Measurements from ENCODE around the gene CHMP1B.
A peak's percentile ranks its signal among the peaks of the same experiment; 100 is the strongest.
"Not testable (repeated sequence)": the region's sequence is repeated elsewhere in the genome, so short reads cannot be mapped to it uniquely, and the experiment has no call there.

Gene CHMP1B

GRCh38 chr18:11842562-11842961, 8.7 kb upstream of the CHMP1B start:
- DNase-seq, result no peak

DNA sequence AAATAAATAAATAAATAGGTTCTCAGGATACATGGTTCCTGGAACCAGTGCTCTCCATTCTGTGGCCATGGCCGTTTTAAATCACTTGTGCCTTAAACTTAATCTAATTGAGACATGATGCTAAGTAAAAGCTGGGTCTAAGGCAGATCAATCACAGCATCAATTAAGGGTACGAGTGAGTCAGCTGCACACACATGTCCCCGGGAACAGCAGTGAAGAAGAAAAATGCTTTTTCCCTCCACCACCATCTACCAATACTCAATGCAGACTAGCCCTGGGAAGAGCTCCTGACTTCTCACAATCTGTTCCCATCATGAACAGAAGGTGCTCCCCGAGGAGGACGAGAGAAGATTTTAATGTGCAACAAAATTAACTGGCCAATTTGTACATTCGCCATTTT, 6.8 kb upstream of the CHMP1B start:
- DNase-seq, result no peak

- DNase-seq, result no peak
These were observed 5.6 kb upstream of the CHMP1B start for GRCh38 chr18:11845654-11846053.

DNA sequence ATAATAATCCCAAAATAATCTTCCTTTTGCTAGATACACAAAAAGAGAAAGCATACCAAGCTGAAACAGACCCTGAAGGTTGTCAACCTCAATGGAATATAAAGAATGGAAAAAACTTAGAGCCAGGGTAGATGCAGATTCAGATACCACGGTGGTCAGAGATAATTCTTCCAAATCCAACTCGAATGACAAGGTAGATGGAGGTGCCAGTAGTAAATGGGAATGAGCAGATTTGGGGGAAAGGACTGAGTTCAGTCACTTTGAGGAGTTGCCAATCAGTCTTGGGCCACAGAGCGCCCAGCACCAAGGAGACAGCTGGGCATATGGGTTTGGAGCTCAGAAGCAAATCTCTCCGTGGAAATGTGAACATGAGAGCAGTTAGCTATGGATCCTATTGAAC, 3.4 kb upstream of the CHMP1B start:
- DNase-seq, result no peak

GRCh38 chr18:11849279-11849678, 1.9 kb upstream of the CHMP1B start:
- DNase-seq, result no peak

GRCh38 chr18:11849841-11850634, 1.2 kb upstream of the CHMP1B start:
- DNase-seq, result peak; percentile 51

DNA sequence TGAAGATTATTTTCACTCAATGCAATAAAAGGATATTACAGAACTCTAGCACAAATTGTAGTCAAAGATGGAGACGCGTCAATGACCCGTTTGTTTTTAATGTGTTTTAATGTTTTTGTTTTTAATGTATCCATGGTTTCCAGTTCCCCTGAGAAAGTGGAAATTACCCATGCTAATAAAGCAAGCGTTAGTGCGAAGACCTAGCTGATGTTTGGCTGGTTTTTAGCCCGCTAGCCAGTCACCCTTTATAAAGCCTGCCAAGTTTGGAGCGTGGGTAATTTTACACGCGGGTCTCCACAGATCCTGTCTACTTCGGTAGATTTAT, 430 bp upstream of the CHMP1B start:
- peak; percentile 82 for DNase-seq

DNA sequence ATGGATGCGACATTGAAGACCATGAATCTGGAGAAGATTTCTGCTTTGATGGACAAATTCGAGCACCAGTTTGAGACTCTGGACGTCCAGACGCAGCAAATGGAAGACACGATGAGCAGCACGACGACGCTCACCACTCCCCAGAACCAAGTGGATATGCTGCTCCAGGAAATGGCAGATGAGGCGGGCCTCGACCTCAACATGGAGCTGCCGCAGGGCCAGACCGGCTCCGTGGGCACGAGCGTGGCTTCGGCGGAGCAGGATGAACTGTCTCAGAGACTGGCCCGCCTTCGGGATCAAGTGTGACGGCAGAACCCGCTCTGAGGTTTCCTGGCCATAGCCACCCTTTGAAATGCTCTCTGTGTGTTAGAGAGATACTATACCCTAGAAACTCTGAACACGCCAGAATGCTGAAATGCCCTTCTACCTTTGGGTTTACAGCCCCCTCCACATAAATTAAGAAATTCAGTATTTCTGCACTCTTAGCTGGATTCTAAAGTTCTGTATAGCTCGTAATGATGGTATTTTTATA, 659 bp downstream of the CHMP1B start:
- peak; percentile 31 for DNase-seq

- DNase-seq, result not testable (repeated sequence)
These were observed 3.3 kb downstream of the CHMP1B start for GRCh38 chr18:11854554-11854953.

DNA sequence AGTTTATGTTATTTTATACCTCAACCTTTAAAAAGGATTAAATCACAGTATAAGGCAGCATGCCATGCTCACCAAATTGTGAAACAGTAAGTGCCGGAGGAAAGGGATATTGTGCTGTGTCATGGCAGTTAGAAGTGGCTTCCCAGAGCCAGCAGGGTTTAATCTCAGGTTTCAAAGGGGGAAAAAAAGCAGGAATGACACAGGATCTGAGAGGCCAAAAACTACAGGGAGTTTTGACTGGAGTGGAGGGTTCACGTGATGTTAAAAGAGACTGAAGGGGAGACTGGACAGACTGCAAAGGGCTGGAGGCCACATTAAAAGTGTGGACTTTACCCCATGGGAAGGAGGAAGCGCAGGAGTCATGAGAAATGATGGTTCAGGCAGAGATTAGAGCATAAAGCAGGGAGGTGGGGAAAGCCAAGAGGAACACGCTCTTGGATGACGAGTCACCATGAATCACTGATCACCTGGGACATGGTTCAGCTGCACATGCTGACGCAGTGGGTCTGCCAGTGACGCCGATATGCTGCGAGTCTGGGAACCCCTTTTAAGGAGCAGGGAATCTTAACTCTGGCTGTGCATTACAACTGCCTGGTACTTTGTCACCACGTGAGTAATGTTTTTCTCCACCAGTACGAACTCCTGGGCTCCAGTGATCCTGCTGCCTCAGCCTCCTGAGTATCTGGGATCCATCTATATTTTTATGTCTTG, 6.1 kb downstream of the CHMP1B start:
- DNase-seq, result peak; percentile 97

DNA sequence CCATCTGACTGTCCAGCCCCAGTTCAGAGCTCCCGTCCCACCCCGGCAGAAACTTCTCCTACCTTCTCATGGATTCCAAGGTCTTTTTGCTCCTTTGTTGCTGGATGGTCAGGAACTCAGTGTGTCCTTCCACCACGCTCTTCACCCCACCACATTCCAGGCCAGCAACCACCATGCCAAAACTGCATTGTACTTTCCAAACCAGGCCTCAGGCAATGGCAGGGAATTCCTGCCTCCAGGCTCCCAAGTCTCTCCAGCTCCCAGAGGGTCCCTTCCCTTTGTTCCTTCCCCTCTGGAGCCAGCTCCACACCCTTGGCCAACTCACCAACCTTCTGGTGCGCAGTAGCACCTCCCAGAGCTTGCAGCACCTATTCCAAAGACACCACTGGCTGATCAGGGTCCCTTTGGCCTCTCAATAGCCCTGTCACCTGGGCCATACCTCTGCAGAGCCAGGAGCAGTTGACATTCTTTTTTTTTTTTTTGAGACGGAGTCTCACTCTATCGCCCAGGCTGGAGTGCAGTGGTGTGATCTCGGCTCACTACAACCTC, 8.1 kb downstream of the CHMP1B start:
- no peak for DNase-seq

GRCh38 chr18:11859903-11860407, 8.7 kb downstream of the CHMP1B start:
- DNase-seq, result peak; percentile 83

DNA sequence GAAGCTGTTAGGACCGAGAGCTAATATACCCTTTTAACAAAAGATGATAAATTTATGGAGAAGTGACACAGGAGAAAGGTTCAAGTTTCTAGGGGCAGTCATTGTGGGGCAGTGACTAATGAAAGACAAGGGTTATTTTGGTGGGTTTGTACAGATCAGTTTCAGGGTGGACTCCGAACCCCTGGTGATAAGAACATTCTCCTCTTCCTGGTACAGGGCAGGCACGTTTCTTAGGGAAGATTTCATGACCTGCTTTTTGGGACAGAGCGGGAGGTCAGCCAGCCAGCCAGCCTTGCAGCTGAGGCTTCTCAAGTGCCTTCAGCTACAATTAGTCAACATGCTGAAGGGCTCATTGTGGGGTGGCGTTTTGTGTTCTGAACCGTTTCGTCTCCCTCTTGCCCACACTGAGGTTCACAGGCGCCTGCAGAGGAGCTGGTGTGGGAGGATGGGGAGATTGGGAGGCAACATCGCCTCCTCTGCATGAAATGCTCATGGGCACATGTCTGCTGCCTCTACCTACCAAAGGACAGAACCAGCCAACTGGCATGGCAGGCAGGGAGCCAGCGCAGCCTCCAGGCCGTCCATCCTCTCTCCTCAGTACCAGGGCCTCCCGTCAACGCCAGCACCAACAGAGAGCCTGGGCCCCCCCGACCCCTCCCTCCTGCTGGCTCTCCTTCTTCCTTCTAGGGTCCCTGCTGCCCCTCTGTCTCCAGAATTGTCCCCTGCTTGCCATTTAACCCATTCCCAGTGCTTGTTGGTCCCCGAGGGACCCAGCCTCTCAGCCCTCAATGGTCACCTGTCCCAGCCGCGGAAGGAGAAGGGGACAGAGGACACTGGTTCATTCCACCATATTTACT, 9.6 kb downstream of the CHMP1B start:
- DNase-seq, result no peak

DNA sequence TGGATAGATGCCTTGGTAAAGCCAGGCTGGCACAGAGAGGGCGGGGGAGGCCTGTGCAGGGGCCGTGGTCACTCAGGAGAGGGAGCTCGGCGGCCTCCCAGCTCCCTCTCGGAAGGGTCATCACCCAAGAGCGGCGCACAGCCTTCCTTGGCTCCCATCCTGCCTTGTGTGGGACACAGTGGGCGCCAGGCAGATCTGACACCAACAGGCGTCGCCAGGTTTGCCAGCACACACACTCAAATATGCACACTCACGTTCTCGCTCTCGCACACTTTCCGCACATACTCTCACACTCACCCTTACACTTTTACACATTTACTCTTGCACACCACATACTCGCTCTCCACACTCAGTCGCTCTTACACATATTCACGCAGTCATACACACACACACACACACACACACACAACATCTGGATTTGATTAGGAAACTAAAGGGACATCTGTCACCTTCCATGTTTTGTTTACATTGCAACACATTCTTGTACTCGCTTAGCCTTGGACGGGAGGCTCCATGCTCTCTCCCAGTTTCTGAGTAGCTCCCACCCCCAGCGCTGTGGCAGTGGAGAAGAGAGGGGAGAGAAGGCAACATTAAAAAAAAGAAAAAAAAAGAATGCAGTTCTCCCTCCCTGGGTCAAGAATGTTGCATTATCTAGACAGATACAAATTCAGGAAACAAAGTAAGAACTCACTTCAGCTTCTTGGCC, 10.5 kb downstream of the CHMP1B start:
- no peak for DNase-seq

GRCh38 chr18:11862468-11863137, 11.4 kb downstream of the CHMP1B start:
- DNase-seq, result no peak

- no peak for DNase-seq
These were observed 13.3 kb downstream of the CHMP1B start for GRCh38 chr18:11864471-11864870.

- no peak for DNase-seq
These were observed 13.9 kb downstream of the CHMP1B start for GRCh38 chr18:11865071-11865470.

DNA sequence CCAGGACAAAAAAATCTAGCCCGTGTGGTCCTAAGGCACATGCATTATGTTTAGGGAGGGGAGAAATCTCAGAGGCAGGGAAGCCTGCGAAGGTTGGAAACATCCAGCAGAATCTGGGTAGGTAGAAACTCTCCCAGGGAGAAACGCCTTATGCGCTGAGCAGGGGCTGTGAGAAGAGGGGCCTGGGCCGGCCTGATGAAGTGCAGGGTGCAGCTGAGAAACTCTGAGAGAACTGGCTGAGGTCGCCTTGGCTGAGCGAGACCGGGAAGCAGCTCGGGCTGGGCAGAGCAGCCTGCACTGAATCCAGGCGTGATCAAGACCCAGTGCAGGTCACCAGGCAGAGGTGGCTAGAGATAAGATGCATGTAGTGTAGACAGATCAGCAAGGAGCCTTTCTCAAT, 15.1 kb downstream of the CHMP1B start:
- DNase-seq, result no peak

GRCh38 chr18:11866764-11867163, 15.6 kb downstream of the CHMP1B start:
- no peak for DNase-seq

- no peak for DNase-seq
These were observed 17.0 kb downstream of the CHMP1B start for GRCh38 chr18:11868230-11868629.

DNA sequence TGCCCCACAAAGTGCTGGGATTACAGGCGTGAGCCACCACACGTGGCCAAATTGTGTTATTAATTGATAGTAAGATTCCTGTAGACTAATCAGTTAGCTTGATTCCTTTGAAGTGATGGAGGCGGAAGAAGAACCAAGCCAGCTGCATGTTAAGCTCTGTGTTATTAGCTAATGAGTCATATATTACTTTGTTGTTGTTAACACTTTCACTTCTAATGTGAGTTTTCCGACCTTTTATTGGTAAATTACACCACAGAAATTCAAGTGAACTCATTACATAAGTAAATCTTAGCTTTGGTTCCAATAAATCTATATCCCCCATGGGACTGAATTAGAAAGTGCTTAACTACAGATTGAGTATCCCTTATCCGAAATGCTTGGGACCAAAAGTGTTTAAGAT, 20.3 kb downstream of the CHMP1B start:
- no peak for DNase-seq

Data from kidney glomerular epithelial cell (primary cell).